ENCODE measurements around the gene BNIP5.

DNA sequence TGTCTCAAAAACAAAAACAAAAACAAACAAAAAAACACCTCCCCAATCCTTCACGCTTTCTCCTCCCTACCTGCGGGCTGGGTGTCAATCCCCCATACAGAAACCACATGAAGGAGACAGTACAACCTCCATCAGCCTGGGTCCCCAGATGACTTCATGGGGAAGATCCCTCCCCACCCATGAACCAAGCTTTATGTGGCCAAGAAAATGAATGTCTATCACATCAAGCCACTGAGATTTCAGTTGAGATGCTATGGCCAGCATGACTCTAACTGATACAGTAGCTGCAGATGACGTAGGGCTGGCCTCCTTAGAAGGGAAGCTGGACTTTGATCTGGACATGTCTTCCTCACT, 21.2 kb upstream of the BNIP5 start:
- TF ChIP-seq, protein P1, sequence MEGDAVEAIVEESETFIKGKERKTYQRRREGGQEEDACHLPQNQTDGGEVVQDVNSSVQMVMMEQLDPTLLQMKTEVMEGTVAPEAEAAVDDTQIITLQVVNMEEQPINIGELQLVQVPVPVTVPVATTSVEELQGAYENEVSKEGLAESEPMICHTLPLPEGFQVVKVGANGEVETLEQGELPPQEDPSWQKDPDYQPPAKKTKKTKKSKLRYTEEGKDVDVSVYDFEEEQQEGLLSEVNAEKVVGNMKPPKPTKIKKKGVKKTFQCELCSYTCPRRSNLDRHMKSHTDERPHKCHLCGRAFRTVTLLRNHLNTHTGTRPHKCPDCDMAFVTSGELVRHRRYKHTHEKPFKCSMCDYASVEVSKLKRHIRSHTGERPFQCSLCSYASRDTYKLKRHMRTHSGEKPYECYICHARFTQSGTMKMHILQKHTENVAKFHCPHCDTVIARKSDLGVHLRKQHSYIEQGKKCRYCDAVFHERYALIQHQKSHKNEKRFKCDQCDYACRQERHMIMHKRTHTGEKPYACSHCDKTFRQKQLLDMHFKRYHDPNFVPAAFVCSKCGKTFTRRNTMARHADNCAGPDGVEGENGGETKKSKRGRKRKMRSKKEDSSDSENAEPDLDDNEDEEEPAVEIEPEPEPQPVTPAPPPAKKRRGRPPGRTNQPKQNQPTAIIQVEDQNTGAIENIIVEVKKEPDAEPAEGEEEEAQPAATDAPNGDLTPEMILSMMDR (conservative IDR thresholded peaks at IDR 0.05; ENCODE audit: low read length), result no peak
- TF ChIP-seq EZH2phosphoT487 (IDR thresholded peaks at IDR 0.05; ENCODE audit: borderline replicate concordance, low read depth, low read length), result no peak
